SU-DHL-6 (cell line): ENCODE results near the gene RBL2.

Source experiments
- EZH2phosphoT487 ChIP-seq: fragments of 200-600 bp; sonication (generic), shearing (Covaris generic); conservative IDR thresholded peaks from 2 replicates; pipeline ENCODE4 v1.6.1; 2018; ENCODE audit warnings: mild to moderate bottlenecking, antibody characterized with exemption, low read length, moderate library complexity, mixed read lengths
- TF ChIP-seq, protein P1 (sequence below): fragments of 200-600 bp; sonication (generic); IDR thresholded peaks from one replicate; pipeline ENCODE4 v1.5.1; 2017; ENCODE audit warnings: antibody characterized with exemption, mild to moderate bottlenecking, low read length, moderate library complexity; ENCODE audit not compliant: insufficient read depth, poor library complexity, severe bottlenecking

DNA sequence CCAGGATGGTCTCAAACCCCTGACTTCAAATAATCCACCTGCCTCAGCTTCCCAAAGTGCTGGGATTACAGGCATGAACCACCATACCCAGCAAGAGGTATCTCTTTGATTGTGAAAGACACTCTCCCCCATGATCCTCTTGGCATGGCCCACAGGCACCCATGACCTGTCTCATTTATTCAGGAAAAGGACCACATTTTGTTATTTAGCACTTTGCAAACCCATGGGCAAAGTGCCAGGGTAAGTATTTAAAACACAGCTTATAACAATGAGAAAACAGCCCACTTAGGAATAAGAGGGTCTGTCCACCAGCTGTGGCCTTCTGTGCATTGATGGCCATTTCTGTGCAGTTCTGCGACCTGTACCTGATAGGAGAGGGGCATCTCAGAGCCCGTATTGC is 81.5 kb downstream of the RBL2 start:
- TF ChIP-seq, protein P1, sequence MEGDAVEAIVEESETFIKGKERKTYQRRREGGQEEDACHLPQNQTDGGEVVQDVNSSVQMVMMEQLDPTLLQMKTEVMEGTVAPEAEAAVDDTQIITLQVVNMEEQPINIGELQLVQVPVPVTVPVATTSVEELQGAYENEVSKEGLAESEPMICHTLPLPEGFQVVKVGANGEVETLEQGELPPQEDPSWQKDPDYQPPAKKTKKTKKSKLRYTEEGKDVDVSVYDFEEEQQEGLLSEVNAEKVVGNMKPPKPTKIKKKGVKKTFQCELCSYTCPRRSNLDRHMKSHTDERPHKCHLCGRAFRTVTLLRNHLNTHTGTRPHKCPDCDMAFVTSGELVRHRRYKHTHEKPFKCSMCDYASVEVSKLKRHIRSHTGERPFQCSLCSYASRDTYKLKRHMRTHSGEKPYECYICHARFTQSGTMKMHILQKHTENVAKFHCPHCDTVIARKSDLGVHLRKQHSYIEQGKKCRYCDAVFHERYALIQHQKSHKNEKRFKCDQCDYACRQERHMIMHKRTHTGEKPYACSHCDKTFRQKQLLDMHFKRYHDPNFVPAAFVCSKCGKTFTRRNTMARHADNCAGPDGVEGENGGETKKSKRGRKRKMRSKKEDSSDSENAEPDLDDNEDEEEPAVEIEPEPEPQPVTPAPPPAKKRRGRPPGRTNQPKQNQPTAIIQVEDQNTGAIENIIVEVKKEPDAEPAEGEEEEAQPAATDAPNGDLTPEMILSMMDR = no peak
- no peak for TF ChIP-seq EZH2phosphoT487
